BLaER1 treated with 17β-estradiol and CSF1 and Interleukin-3, amounts not matched to agents 10 nM and 100 nM (cell line): Measurements from ENCODE around the gene SMAD3.

ENCODE experiments used
- H3K27ac ChIP-seq, 11 experiments: shearing (Covaris generic); formaldehyde crosslinking; 2 replicates each; pipeline ENCODE4 v1.8.1; 2022
- H3K27me3 ChIP-seq, 11 experiments: shearing (Covaris generic); formaldehyde crosslinking; 2 replicates each; pipeline ENCODE4 v1.8.1; 2022
- H3K36me3 ChIP-seq, 11 experiments: shearing (Covaris generic); formaldehyde crosslinking; 2 replicates each; pipeline ENCODE4 v1.8.1; 2022
- H3K4me1 ChIP-seq, 10 experiments: shearing (Covaris generic); formaldehyde crosslinking; 2 replicates each; pipeline ENCODE4 v1.8.1; 2022
- H3K4me2 ChIP-seq, 11 experiments: shearing (Covaris generic); formaldehyde crosslinking; 2 replicates each; pipeline ENCODE4 v1.8.1; 2022
- H3K4me3 ChIP-seq, 10 experiments: shearing (Covaris generic); formaldehyde crosslinking; 2 replicates each; pipeline ENCODE4 v1.8.1; 2022
- H3K9ac ChIP-seq, 11 experiments: shearing (Covaris generic); formaldehyde crosslinking; 2 replicates each; pipeline ENCODE4 v1.8.1; 2022
- H3K9me3 ChIP-seq, 11 experiments: shearing (Covaris generic); formaldehyde crosslinking; replicated peaks in 1 of 11; 2 replicates each; pipeline ENCODE4 v1.8.1; 2022
- H4K20me1 ChIP-seq, 11 experiments: shearing (Covaris generic); formaldehyde crosslinking; 2 replicates each; pipeline ENCODE4 v1.8.1; 2022
- Cebpa-rat ChIP-seq, 11 experiments: shearing (Covaris generic); IDR thresholded peaks; 2 replicates each; pipeline ENCODE4 v1.8.1; 2022

SMAD3 gene

GRCh38 chr15:67063689-67064606 lies 1.5 kb upstream of the SMAD3 start:
- peak overlapping the region; percentile 87 to 98 (median 97); a peak in 21 of 22 replicates for H3K27ac ChIP-seq
- peaks cover 19 to 33% (median 32%) of the 10 kb centered on the region in 11 experiments; a peak in 21 of 22 replicates for H4K20me1 ChIP-seq
- peaks cover 24 to 55% (median 34%) of the 10 kb centered on the region in 10 experiments for H3K4me1 ChIP-seq
- H3K27me3 ChIP-seq: no peaks in the 10 kb centered on the region
- H3K4me2 ChIP-seq: peak overlapping the region; percentile 86 to 98 (median 91)
- H3K9ac ChIP-seq: peak overlapping the region; percentile 91 to 99 (median 99)
- 0 out of 22 replicates have a peak, but pooled peaks of 1 of the 11 experiments have one; percentile 36 for TF ChIP-seq Cebpa-rat (IDR thresholded peaks at IDR 0.05)
- H3K36me3 ChIP-seq: peaks cover 0 to 21% (median 18%) of the 10 kb centered on the region in 11 experiments; a peak in 15 of 22 replicates
- peak overlapping the region; percentile 96 to 100 (median 98); a peak in 19 of 20 replicates for H3K4me3 ChIP-seq
- H3K9me3 ChIP-seq: no peaks in the 10 kb centered on the region

DNA sequence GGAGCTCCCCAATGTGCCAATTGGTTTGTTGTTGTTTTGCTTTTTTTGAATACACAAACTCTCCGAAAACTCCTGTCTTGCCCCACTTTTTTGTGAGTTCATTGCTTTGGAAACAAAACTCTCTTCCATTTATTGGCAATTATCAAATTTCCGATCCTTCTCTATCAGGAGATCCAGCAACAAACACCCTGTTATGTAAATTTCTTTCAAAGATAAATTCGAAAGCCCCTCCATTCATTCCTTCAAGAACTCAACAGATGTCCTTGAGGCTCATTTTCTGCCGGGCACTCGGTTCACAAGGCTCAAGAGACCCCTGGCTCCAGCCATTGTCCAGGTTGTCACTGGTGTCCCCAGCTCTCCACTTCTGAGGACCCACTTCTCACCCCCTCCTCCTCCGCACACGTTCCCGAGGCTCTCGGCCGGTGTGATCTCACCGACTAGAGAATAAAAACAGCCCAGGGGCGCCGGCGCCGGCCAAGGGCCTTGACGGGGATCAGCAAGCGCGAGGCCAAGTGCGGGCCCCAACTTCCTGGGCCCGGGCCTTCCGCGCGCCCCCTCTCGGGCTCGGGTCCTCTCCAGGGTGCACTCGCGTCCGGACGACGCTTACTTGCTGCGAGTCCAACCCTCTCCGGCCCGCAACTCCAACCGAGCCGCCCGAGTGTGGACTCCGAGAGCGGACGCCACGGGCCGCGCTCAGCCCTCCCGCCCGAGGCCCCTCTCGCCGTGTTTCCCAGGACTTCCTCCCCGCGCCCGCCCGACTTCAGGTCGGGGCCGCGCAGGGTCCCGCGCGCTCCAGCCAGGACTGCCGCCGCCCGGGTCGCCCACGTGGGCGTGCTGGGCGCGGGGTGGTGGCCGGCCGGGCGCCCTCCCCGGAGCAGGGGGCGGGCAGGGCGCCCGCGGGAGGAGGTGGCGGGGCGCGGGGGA lies 533 bp upstream of the SMAD3 start:
- H3K27ac ChIP-seq: peak overlapping the region; percentile 87 to 98 (median 97)
- no peak for TF ChIP-seq Cebpa-rat (IDR thresholded peaks at IDR 0.05)
- peaks cover 33 to 60% (median 41%) of the 10 kb centered on the region in 10 experiments for H3K4me1 ChIP-seq
- H3K4me3 ChIP-seq: peak overlapping the region; percentile 96 to 100 (median 98)
- peaks cover 29 to 42% (median 42%) of the 10 kb centered on the region in 11 experiments; a peak in 21 of 22 replicates for H4K20me1 ChIP-seq
- H3K36me3 ChIP-seq: peaks cover 0 to 29% (median 27%) of the 10 kb centered on the region in 11 experiments; a peak in 16 of 22 replicates
- no peaks in the 10 kb centered on the region for H3K27me3 ChIP-seq
- H3K9ac ChIP-seq: peak overlapping the region; percentile 91 to 99 (median 99)
- no peaks in the 10 kb centered on the region for H3K9me3 ChIP-seq
- peak overlapping the region; percentile 86 to 98 (median 91) for H3K4me2 ChIP-seq

- Histone ChIP-seq H3K4me1 (peaks cover 47 to 64% (median 55%) of the 10 kb centered on the region in 10 experiments), H3K4me2 (peak overlapping the region; percentile 88 to 98 (median 96)), H3K4me3 (peak overlapping the region; percentile 96 to 100 (median 98)), H3K36me3 (peaks cover 13 to 44% (median 41%) of the 10 kb centered on the region in 11 experiments), H3K9ac (peak overlapping the region; percentile 91 to 99 (median 99)), H3K27me3 (no peaks in the 10 kb centered on the region), H4K20me1 (peaks cover 43 to 56% (median 56%) of the 10 kb centered on the region in 11 experiments), H3K9me3 (no peaks in the 10 kb centered on the region), H3K27ac (peak overlapping the region; percentile 87 to 98 (median 97))
- no peak for TF ChIP-seq Cebpa-rat (IDR thresholded peaks at IDR 0.05)
Measured at GRCh38 chr15:67066041-67066958, 898 bp downstream of the SMAD3 start.

DNA sequence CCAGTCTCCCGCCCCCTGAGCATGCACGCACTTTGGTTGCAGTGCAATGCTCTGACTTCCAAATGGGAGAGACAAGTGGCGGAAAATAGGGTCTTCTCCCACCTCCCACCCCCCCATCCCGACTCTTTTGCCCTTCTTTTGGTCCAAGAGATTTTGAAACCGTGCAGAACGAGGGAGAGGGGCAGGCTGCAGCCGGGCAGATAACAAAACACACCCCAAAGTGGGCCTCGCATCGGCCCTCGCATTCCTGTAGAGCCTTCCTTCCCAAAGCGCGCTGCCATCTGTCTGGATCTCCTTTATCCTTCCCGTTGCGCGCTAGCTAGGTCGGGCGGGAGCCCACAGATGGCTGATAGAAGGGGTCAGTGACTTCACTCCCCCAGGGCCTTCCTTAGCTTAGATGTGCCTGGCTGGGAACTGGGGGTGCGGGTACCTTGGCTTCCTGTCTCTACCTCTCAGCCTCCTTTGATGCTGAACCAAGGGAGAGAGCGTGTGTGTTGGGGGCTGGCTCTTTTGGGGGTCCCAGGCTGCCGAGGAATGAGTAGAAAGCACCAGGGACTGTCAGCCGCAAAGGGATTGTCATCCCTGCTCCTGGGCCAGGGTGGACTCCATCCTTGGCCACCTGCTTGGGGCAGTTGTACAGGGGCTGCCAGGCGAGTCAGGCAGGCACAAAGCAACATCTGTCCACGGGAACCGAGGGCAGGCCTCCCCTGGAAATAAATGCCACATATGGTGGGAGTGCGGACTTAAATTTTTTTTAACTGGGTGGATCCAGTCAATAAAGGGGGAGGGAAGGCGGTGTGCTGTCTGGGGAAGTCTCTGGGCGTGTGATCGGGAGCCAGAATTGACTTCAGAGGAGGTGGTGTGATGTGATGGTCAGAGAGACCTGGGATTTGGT lies 1.8 kb downstream of the SMAD3 start:
- no peaks in the 10 kb centered on the region for H3K9me3 ChIP-seq
- H3K27me3 ChIP-seq: no peaks in the 10 kb centered on the region
- H3K4me2 ChIP-seq: peak overlapping the region; percentile 88 to 98 (median 96)
- peak overlapping the region; percentile 87 to 98 (median 97) for H3K27ac ChIP-seq
- H3K4me1 ChIP-seq: peaks cover 56 to 69% (median 61%) of the 10 kb centered on the region in 10 experiments
- H3K36me3 ChIP-seq: peaks cover 18 to 53% (median 50%) of the 10 kb centered on the region in 11 experiments
- TF ChIP-seq Cebpa-rat (IDR thresholded peaks at IDR 0.05): no peak
- H4K20me1 ChIP-seq: peaks cover 48 to 65% (median 60%) of the 10 kb centered on the region in 11 experiments
- peak overlapping the region; percentile 91 to 99 (median 99) for H3K9ac ChIP-seq
- H3K4me3 ChIP-seq: peak overlapping the region; percentile 96 to 100 (median 98)

- Histone ChIP-seq H3K4me1 (peaks cover 60 to 73% (median 68%) of the 10 kb centered on the region in 10 experiments), H3K4me3 (peak overlapping the region; percentile 96 to 100 (median 98)), H3K9ac (peak overlapping the region; percentile 91 to 99 (median 99)), H3K4me2 (peak overlapping the region; percentile 88 to 98 (median 96)), H3K27me3 (no peaks in the 10 kb centered on the region), H3K9me3 (no peaks in the 10 kb centered on the region), H4K20me1 (peaks cover 48 to 72% (median 60%) of the 10 kb centered on the region in 11 experiments), H3K36me3 (peaks cover 23 to 61% (median 58%) of the 10 kb centered on the region in 11 experiments), H3K27ac (peak overlapping the region; percentile 87 to 98 (median 97))
- no peak for TF ChIP-seq Cebpa-rat (IDR thresholded peaks at IDR 0.05)
Measured at GRCh38 chr15:67067930-67068551, 2.6 kb downstream of the SMAD3 start.

GRCh38 chr15:67068710-67069400 lies 3.5 kb downstream of the SMAD3 start:
- Histone ChIP-seq H3K9me3 (no peaks in the 10 kb centered on the region), H3K4me1 (peaks cover 60 to 76% (median 70%) of the 10 kb centered on the region in 10 experiments), H3K4me2 (peak overlapping the region; percentile 88 to 98 (median 96)), H3K36me3 (peaks cover 23 to 69% (median 62%) of the 10 kb centered on the region in 11 experiments), H3K27me3 (no peaks in the 10 kb centered on the region), H3K27ac (peak overlapping the region; percentile 87 to 98 (median 97); a peak in 21 of 22 replicates), H3K9ac (peak overlapping the region; percentile 91 to 99 (median 99)), H4K20me1 (peaks cover 48 to 77% (median 68%) of the 10 kb centered on the region in 11 experiments), H3K4me3 (peak overlapping the region; percentile 96 to 100 (median 98))
- peak in 1 of 11 experiments; percentile 33; a peak in 1 of 22 replicates for TF ChIP-seq Cebpa-rat (IDR thresholded peaks at IDR 0.05)
